ENCODE data around the gene WLS.

- TF ChIP-seq EP300 (IDR thresholded peaks at IDR 0.05) (no peak), CTCF (IDR thresholded peaks at IDR 0.05) (no peak), POLR2A (IDR thresholded peaks at IDR 0.05) (no peak), POLR2AphosphoS5 (IDR thresholded peaks at IDR 0.05) (peak in 1 of 4 donors; percentile 25)
These were observed 22.4 kb upstream of the WLS start for GRCh38 chr1:68254667-68255226.
